ENCODE results near the gene RAB23. TPM values are rescaled to one million over a fixed set of nuclear protein-coding genes. Genes with fewer than 3 reads are reported as not detected.

The RAB23 gene
- total RNA-seq, 1 donor from 2014 or later: 13.7 TPM

- no peak for TF ChIP-seq CTCF (IDR thresholded peaks at IDR 0.05)
- ATAC-seq (no peak), DNase-seq (no peak)
- H3K9me3 ChIP-seq: no peaks in the 10 kb centered on the region
- peak overlapping the region; percentile 83 for H3K27ac ChIP-seq
- H3K27me3 ChIP-seq: no peaks in the 10 kb centered on the region
- H3K4me3 ChIP-seq: peak overlapping the region; percentile 71
- intact Hi-C loops (cut with DNase I): no loop called here
- no peaks in the 10 kb centered on the region for H3K36me3 ChIP-seq
- peaks cover 7% of the 10 kb centered on the region for H3K4me1 ChIP-seq
Observed at GRCh38 chr6:57173056-57173885, 48.8 kb downstream of the RAB23 start.

- TF ChIP-seq CTCF (IDR thresholded peaks at IDR 0.05): peak; percentile 20
- DNase-seq: peak; percentile 92
- Histone ChIP-seq H3K27ac (peak within 1 kb of the TSS; percentile 83), H3K4me1 (peaks cover 6% of the 10 kb centered on the region), H3K9me3 (no peaks in the 10 kb centered on the region), H3K36me3 (peaks cover 3% of the 10 kb centered on the region), H3K4me3 (peak within 1 kb of the TSS; percentile 71), H3K27me3 (no peaks in the 10 kb centered on the region)
- intact Hi-C loops (cut with DNase I): no loop called here
- ATAC-seq: peak; percentile 97
Observed at GRCh38 chr6:57172136-57173055, 49.7 kb downstream of the RAB23 start, which contains the start of gene BAG2. TSS of gene BAG2 (plus strand) at chr6:57172326. CDS start at chr6:57172698, 372 bp downstream.

GRCh38 chr6:57165080-57165479 is 57.0 kb downstream of the RAB23 start:
- intact Hi-C loops (cut with DNase I): no loop called here

GRCh38 chr6:57163956-57164355 is 58.2 kb downstream of the RAB23 start:
- intact Hi-C loops (cut with DNase I): no loop called here
- TF ChIP-seq CTCF (IDR thresholded peaks at IDR 0.05): no peak

More at GRCh38 chr6:57165080-57165479, 57.0 kb downstream of the RAB23 start:
- H3K4me3 ChIP-seq: no peak overlapping the region
- H3K9me3 ChIP-seq: no peaks in the 10 kb centered on the region
- no peaks in the 10 kb centered on the region for H3K4me1 ChIP-seq
- H3K36me3 ChIP-seq: peaks cover 17% of the 10 kb centered on the region
- ATAC-seq: no peak
- H3K27me3 ChIP-seq: no peaks in the 10 kb centered on the region
- TF ChIP-seq CTCF (IDR thresholded peaks at IDR 0.05): no peak
- H3K27ac ChIP-seq: no peak overlapping the region
- no peak for DNase-seq

GRCh38 chr6:57162516-57162915 is 59.6 kb downstream of the RAB23 start:
- no peak for DNase-seq
- H3K27me3 ChIP-seq: no peaks in the 10 kb centered on the region
- no peaks in the 10 kb centered on the region for H3K9me3 ChIP-seq
- no peak for TF ChIP-seq CTCF (IDR thresholded peaks at IDR 0.05)
- ATAC-seq: no peak
- no peak overlapping the region for H3K27ac ChIP-seq
- H3K4me1 ChIP-seq: no peaks in the 10 kb centered on the region
- intact Hi-C loops (cut with DNase I): no loop called here
- H3K4me3 ChIP-seq: no peak overlapping the region
- H3K36me3 ChIP-seq: peaks cover 25% of the 10 kb centered on the region

More at GRCh38 chr6:57163956-57164355, 58.2 kb downstream of the RAB23 start:
- H3K4me1 ChIP-seq: no peaks in the 10 kb centered on the region
- DNase-seq: no peak
- H3K27me3 ChIP-seq: no peaks in the 10 kb centered on the region
- no peak overlapping the region for H3K4me3 ChIP-seq
- no peaks in the 10 kb centered on the region for H3K9me3 ChIP-seq
- ATAC-seq: no peak
- peaks cover 17% of the 10 kb centered on the region for H3K36me3 ChIP-seq
- H3K27ac ChIP-seq: no peak overlapping the region
